LNCAP (cell line): ENCODE measurements around the gene C16orf74.

Experiments used
- TF ChIP-seq, protein P1 (sequence below): fragments of 450-650 bp; IDR thresholded peaks from 2 replicates; pipeline ENCODE4 v1.5.1; 2017; ENCODE audit warnings: mild to moderate bottlenecking

C16orf74 gene

DNA sequence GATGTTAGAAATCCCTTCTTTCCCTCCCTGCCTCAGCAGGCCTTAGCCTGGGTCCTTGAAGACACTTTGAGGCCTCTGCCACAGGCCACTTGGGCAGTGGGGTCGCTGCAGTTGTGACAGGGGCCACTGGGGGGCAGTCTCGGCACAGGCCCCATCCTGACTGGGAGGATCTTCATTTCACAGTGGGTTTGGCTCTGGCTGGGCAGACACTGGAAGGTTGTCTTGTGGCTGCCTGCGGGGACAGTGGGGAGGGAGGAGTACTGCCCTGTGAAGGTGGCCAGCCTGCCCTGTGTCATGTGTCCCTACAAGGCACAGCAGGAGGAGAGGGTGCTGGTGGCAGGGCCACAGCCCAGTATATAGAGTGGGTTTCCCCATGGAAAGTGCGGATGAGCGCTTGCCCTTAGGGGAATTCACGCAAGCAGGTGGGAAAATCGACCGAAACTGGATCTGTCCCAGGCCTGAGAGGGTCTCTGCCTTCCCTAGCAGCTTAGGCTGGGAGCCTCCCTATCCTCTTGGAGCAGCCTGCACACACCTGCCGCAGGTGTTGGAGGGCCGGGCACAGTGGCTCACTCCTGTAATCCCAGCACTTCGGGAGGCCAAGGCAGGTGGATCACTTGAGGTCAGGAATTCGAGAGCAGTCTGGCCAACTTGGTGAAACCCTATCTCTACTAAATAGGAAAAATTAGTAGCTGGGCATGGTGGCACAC, 90.9 kb downstream of the C16orf74 start:
- TF ChIP-seq, protein P1, sequence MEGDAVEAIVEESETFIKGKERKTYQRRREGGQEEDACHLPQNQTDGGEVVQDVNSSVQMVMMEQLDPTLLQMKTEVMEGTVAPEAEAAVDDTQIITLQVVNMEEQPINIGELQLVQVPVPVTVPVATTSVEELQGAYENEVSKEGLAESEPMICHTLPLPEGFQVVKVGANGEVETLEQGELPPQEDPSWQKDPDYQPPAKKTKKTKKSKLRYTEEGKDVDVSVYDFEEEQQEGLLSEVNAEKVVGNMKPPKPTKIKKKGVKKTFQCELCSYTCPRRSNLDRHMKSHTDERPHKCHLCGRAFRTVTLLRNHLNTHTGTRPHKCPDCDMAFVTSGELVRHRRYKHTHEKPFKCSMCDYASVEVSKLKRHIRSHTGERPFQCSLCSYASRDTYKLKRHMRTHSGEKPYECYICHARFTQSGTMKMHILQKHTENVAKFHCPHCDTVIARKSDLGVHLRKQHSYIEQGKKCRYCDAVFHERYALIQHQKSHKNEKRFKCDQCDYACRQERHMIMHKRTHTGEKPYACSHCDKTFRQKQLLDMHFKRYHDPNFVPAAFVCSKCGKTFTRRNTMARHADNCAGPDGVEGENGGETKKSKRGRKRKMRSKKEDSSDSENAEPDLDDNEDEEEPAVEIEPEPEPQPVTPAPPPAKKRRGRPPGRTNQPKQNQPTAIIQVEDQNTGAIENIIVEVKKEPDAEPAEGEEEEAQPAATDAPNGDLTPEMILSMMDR = peak; percentile 92

DNA sequence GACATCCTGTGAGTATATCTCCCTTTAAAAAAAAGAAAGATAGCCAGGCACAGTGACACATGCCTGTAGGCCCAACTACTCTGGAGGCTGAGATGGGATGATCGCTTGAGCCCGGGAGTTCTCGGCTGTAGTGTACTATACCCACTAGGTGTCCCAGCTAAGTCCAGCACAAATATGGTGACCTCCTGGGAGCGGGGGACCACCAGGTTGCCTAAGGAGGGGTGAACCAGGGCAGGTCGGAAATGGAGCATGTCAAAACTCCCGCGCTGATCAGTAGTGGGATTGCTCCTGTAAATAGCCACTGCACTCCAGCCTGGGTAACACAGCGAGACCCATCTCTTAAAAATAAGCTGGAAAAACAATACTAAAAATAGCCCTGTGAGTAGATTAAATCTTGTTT, 91.6 kb downstream of the C16orf74 start:
- TF ChIP-seq, protein P1 = no peak

DNA sequence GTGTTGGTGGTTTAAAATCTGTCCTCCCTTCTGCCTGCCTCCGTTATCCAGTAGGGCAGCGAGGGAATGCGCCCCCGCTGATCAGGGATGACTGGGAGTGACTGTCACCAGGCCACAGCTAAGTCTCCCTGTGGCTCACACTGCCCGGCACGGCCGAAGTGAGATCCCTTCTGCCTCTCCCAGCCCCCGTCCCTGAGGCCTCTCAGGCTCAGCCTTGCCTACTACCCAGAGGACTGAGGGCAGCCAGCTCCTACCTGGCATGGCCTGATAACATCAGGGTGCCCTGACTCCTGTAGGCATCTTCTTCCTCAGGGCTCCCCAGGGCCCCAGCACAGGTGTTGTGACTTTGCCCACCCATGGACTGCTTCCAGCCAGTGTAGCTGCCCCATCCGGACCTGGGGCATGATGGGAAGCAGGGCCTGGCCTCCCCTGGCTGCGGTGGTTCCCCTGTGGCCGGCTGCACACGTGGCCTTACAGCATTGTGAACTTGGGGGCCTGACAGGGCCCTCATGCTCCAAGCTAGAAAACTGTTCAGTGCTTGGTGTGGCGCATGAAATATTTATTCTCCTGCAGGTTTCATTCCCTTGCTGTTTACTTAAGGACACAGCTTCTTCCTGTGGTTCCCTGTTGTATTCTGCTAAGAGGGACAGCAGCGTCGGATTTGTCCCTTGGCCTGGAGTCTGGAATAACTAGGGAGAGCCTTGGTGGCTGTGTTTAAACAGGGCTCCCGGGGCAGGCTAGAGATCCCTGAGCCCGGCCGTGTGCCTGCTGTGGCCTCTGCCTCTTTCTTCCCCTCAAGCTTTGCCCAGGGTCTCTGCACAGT, 92.2 kb downstream of the C16orf74 start:
- TF ChIP-seq, protein P1 = no peak

DNA sequence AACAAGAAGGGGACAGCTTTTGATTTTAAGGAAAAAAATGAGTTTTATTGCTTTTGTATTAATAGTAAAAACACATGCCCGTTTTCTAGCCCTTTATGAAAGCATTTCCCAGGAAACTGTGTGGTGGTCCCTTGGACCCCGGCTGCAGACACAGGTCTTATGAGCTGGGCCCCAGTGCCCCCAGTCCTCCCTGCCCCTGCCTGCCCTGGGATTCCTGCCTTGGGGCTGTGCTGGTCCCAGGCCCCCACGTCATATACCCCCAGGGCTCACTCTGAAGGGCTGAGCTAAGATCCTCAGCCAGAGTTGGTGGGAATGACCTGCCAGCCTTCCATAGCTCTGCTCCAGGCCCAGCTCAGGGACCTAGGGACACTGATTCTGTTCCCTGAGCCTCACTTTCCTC, 92.9 kb downstream of the C16orf74 start:
- TF ChIP-seq, protein P1 = no peak
